HepG2 (cell line): Measurements from ENCODE around the gene CRHR1. TPM values are rescaled to one million over a fixed set of nuclear protein-coding genes. Genes with fewer than 3 reads are reported as not detected.

Experiments used
- ATAC-seq: fragments of 200-7000 bp; cut with Tn5 transposase; 3 replicates; pipeline ENCODE4 v1.9.1; 2020; ENCODE audit warnings: mild to moderate bottlenecking, moderate library complexity
- BruUV-seq: library from RNA; stranded (reverse); fragments of 400-500 nt; replicated peaks from 2 replicates; lab custom pipeline; 2021; lab: Mats Ljungman, UMichigan
- CTCF ChIA-PET: fragments of 300-600 bp; formaldehyde crosslinking; extraction: SDS; loops from one replicate; lab custom pipeline; 2021; ENCODE audit warnings: low total read pairs, inconsistent platforms, low intra/inter-chr PET ratio; lab: Yijun Ruan, JAX
- POLR2A ChIA-PET: fragments of 350-600 bp; sonication (Branson Sonifier 250); formaldehyde crosslinking; loops from one replicate; lab custom pipeline; 2020; ENCODE audit warnings: antibody characterized with exemption, inconsistent platforms; lab: Yijun Ruan, JAX
- DNase-seq: peaks from one replicate; pipeline ENCODE4 v3.0.0-alpha.2; 2015; ENCODE audit warnings: low spot score
- FAIRE-seq: peaks from 3 replicates; lab custom pipeline; 2011; peaks lifted over from hg19 to GRCh38; lab: Jason Lieb, UNC
- H2AFZ ChIP-seq: one replicate; pipeline ENCODE4 v1.6.1; 2011; ENCODE audit warnings: low read length, inconsistent platforms
- H3K27ac ChIP-seq: fragments of 300-600 bp; 3 replicates; pipeline ENCODE4 v1.8.0; 2011; ENCODE audit warnings: mixed run types, mild to moderate bottlenecking, mixed read lengths, low read length, inconsistent platforms; ENCODE audit not compliant: insufficient read depth; ENCODE audit errors: extremely low read length
- H3K27me3 ChIP-seq, 2 experiments: fragments of 200-600 bp in 1 of 2; 2 replicates in 1 of 2; 3 replicates in 1 of 2; pipeline versions ENCODE4 v1.6.0 to v1.8.0; 2011; ENCODE audit warnings: low read length in 2 of 2, mild to moderate bottlenecking in 2 of 2, moderate library complexity in 2 of 2, inconsistent platforms in 1 of 2; ENCODE audit not compliant: insufficient read depth in 2 of 2, control insufficient read depth in 1 of 2
- H3K36me3 ChIP-seq, 2 experiments: fragments of 200-600 bp in 1 of 2; replicated peaks in 1 of 2; 2 replicates in 1 of 2; 3 replicates in 1 of 2; pipeline versions ENCODE4 v1.5.1 to v1.8.0; 2011; ENCODE audit warnings: low read length in 2 of 2, inconsistent platforms in 1 of 2; ENCODE audit not compliant: insufficient read depth in 2 of 2, control insufficient read depth in 1 of 2
- H3K4me1 ChIP-seq: 2 replicates; pipeline ENCODE4 v1.5.1; 2012; ENCODE audit warnings: low read length, inconsistent platforms; ENCODE audit not compliant: insufficient read depth
- H3K4me2 ChIP-seq: 2 replicates; pipeline ENCODE4 v1.6.0; 2011; ENCODE audit warnings: low read depth, low read length, inconsistent platforms
- H3K4me3 ChIP-seq, 3 experiments: fragments of 200-600 bp in 1 of 3; sonication (generic), shearing (Covaris generic) in 1 of 3; replicated peaks in 1 of 3; 2 replicates each; pipeline ENCODE4 v1.5.1; 2011 to 2016; ENCODE audit warnings: low read length in 3 of 3, inconsistent platforms in 2 of 3, low read depth in 2 of 3, mild to moderate bottlenecking in 2 of 3, control low read depth in 1 of 3, mixed read lengths in 1 of 3; ENCODE audit not compliant: insufficient read depth in 1 of 3
- H3K79me2 ChIP-seq: one replicate; pipeline ENCODE4 v1.6.1; 2011; ENCODE audit warnings: low read length, inconsistent platforms; ENCODE audit not compliant: insufficient read depth
- H3K9ac ChIP-seq: 2 replicates; pipeline ENCODE4 v1.6.0; 2011; ENCODE audit warnings: mild to moderate bottlenecking, low read depth, low read length, inconsistent platforms; ENCODE audit not compliant: insufficient read depth
- H3K9me3 ChIP-seq: 2 replicates; pipeline ENCODE4 v1.5.1; 2012; ENCODE audit warnings: mild to moderate bottlenecking, low read length
- H4K20me1 ChIP-seq: 2 replicates; pipeline ENCODE4 v1.6.0; 2011; ENCODE audit warnings: inconsistent platforms, mild to moderate bottlenecking, low read length, moderate library complexity; ENCODE audit not compliant: insufficient read depth
- FOXC1 ChIP-seq: sonication (generic); formaldehyde crosslinking; IDR thresholded peaks from 2 replicates; pipeline ENCODE4 v1.8.0; 2022; ENCODE audit warnings: mild to moderate bottlenecking, missing genetic modification reagents, borderline replicate concordance
- FOXK1 ChIP-seq: sonication (generic); formaldehyde crosslinking; IDR thresholded peaks from 2 replicates; pipeline ENCODE4 v1.4.0; 2020; ENCODE audit warnings: low read depth, missing genetic modification reagents, borderline replicate concordance
- GABPA ChIP-seq, 2 experiments: IDR thresholded peaks; 2 replicates each; pipeline ENCODE4 v1.6.1; 2011 to 2016; ENCODE audit warnings: low read depth in 2 of 2, low read length in 1 of 2, missing biosample characterization in 1 of 2, missing genetic modification characterization in 1 of 2
- PCBP2 ChIP-seq: fragments of 200-400 bp; formaldehyde crosslinking; optimal IDR thresholded peaks from 2 replicates; pipeline ENCODE3; 2018; ENCODE audit warnings: low read length, low read depth; ENCODE audit not compliant: poor library complexity, severe bottlenecking
- RELA ChIP-seq: sonication (generic); formaldehyde crosslinking; IDR thresholded peaks from 2 replicates; pipeline ENCODE4 v1.4.0; 2020; ENCODE audit warnings: missing genetic modification reagents
- SMAD9 ChIP-seq: sonication (generic); formaldehyde crosslinking; IDR thresholded peaks from 2 replicates; pipeline ENCODE4 v1.5.1; 2020; ENCODE audit warnings: mild to moderate bottlenecking, missing genetic modification reagents
- TBP ChIP-seq: sonication (generic); formaldehyde crosslinking; IDR thresholded peaks from 2 replicates; pipeline ENCODE4 v1.5.0; 2020; ENCODE audit warnings: missing genetic modification reagents
- ZEB1 ChIP-seq: IDR thresholded peaks from 2 replicates; pipeline ENCODE4 v1.6.1; 2012; ENCODE audit warnings: mild to moderate bottlenecking, low read depth, inconsistent platforms; ENCODE audit not compliant: insufficient replicate concordance
- ZNF12 ChIP-seq: sonication (generic); formaldehyde crosslinking; IDR thresholded peaks from 2 replicates; pipeline ENCODE4 v1.5.0; 2020; ENCODE audit warnings: missing genetic modification reagents
- ZNF343 ChIP-seq: sonication (generic); formaldehyde crosslinking; IDR thresholded peaks from 2 replicates; pipeline ENCODE4 v1.4.0; 2020; ENCODE audit warnings: mild to moderate bottlenecking, missing genetic modification reagents
- ZNF382 ChIP-seq: sonication (generic); formaldehyde crosslinking; IDR thresholded peaks from 2 replicates; pipeline ENCODE4 v1.5.0; 2020; ENCODE audit warnings: missing genetic modification reagents, mild to moderate bottlenecking, borderline replicate concordance
- ZNF570 ChIP-seq: sonication (generic); formaldehyde crosslinking; IDR thresholded peaks from 2 replicates; pipeline ENCODE4 v1.4.0; 2020; ENCODE audit warnings: mild to moderate bottlenecking, missing genetic modification reagents, borderline replicate concordance
- ZNF670 ChIP-seq: sonication (generic); formaldehyde crosslinking; IDR thresholded peaks from 2 replicates; pipeline ENCODE4 v1.8.0; 2022; ENCODE audit warnings: mild to moderate bottlenecking, missing genetic modification reagents, borderline replicate concordance
- ZNF788 ChIP-seq: sonication (generic); formaldehyde crosslinking; IDR thresholded peaks from 2 replicates; pipeline ENCODE4 v1.5.0; 2020; ENCODE audit warnings: mild to moderate bottlenecking, missing genetic modification reagents, borderline replicate concordance
- WGBS: methylation state at CpG from one replicate; pipeline ENCODE4 v1.1.6; 2017; ENCODE audit warnings: low lambda C conversion rate; 5-methylcytosine and 5-hydroxymethylcytosine counted together
- in situ Hi-C: cut with HindIII; loops from 2 replicates; pipeline ENCODE4 v1.10.0; 2017; ENCODE audit warnings: low pct_unique_long_range_greater_than_20kb; ENCODE audit not compliant: extremely low pct_ligation_motif_present
- intact Hi-C: fragments of 100-400 bp; cut with micrococcal nuclease; formaldehyde crosslinking; loops from one replicate; pipeline ENCODE4 v1.10.0; 2022; ENCODE audit not compliant: unreplicated experiment
- polyA plus RNA-seq, 8 experiments: library from polyadenylated mRNA; depleted of rRNA in 3 of 8; stranded (reverse) in 7 of 8; unstranded in 1 of 8; fragments of >200 nt; fragmentation: Illumina TruSeq in 4 of 8; extraction: Trizol in 4 of 8; gene quantifications; 2 replicates each; pipeline versions ENCODE4 v1.2.1 to v1.2.3, GENCODE V29; 2011 to 2016; ENCODE audit warnings: low read depth in 4 of 8, missing spikeins in 1 of 8, mixed read lengths in 1 of 8; ENCODE audit not compliant: insufficient read depth in 1 of 8
- total RNA-seq, 5 experiments: library from RNA; depleted of rRNA; stranded (reverse); fragments of >200 nt; fragmentation: Illumina TruSeq; extraction: Trizol; gene quantifications; 2 replicates each; pipeline ENCODE4 v1.2.3, GENCODE V29; 2016; ENCODE audit warnings: low read depth in 1 of 5

Gene CRHR1
- total and polyA plus RNA-seq, 2 of the 13 experiments (the other 11 are each of a cell fraction or from before 2014, with no cell fraction given): not detected

GRCh38 chr17:45841186-45841585, 57.1 kb downstream of the CRHR1 start:
- intact Hi-C loops: no loop called here
- Histone ChIP-seq H3K36me3 (no peaks in the 10 kb centered on the region), H3K4me2 (no peak overlapping the region), H3K9me3 (no peaks in the 10 kb centered on the region), H3K27ac (no peak overlapping the region), H3K27me3 (peaks cover 10 to 88% of the 10 kb centered on the region in 2 experiments), H3K9ac (no peak overlapping the region), H3K79me2 (no peaks in the 10 kb centered on the region)
- no TSS peak for BruUV-seq
- ATAC-seq (no peak), DNase-seq (no peak), FAIRE-seq (no peak)
- in situ Hi-C loops: no loop called here
- WGBS: 30% methylated on average over 9 of the region's 9 CpGs
- CTCF ChIA-PET: no interaction called here
- TF ChIP-seq FOXK1: no peak
- TF ChIP-seq ZNF12 (CRISPR knock-in tag): no peak
- no peak for TF ChIP-seq RELA (CRISPR knock-in tag)
- no peak for TF ChIP-seq ZNF570 (CRISPR knock-in tag)
- TF ChIP-seq FOXC1 (CRISPR knock-in tag): no peak
- TF ChIP-seq ZNF670 (CRISPR knock-in tag): no peak
- no peak for TF ChIP-seq TBP (CRISPR knock-in tag)
- no peak for TF ChIP-seq ZNF343
- TF ChIP-seq ZEB1: no peak
- no peak for TF ChIP-seq PCBP2
- TF ChIP-seq ZNF788: no peak
- no peak for TF ChIP-seq ZNF382 (CRISPR knock-in tag)
- TF ChIP-seq GABPA (IDR thresholded peaks at IDR 0.05; ENCODE audit: low read depth, low read length): no peak
- TF ChIP-seq GABPA (CRISPR knock-in tag; IDR thresholded peaks at IDR 0.05; ENCODE audit: low read depth): no peak
- no peak for TF ChIP-seq SMAD9 (CRISPR knock-in tag)
- TF ChIP-seq, all 625 proteins: peak for 0
- POLR2A ChIA-PET: no interaction called here
- Histone ChIP-seq H4K20me1 (no peaks in the 10 kb centered on the region), H3K4me3 (no peak overlapping the region), H2AFZ (no peak overlapping the region), H3K4me1 (no peaks in the 10 kb centered on the region)
